ENCODE results near the gene SLC25A26.

- TF ChIP-seq, protein P1, sequence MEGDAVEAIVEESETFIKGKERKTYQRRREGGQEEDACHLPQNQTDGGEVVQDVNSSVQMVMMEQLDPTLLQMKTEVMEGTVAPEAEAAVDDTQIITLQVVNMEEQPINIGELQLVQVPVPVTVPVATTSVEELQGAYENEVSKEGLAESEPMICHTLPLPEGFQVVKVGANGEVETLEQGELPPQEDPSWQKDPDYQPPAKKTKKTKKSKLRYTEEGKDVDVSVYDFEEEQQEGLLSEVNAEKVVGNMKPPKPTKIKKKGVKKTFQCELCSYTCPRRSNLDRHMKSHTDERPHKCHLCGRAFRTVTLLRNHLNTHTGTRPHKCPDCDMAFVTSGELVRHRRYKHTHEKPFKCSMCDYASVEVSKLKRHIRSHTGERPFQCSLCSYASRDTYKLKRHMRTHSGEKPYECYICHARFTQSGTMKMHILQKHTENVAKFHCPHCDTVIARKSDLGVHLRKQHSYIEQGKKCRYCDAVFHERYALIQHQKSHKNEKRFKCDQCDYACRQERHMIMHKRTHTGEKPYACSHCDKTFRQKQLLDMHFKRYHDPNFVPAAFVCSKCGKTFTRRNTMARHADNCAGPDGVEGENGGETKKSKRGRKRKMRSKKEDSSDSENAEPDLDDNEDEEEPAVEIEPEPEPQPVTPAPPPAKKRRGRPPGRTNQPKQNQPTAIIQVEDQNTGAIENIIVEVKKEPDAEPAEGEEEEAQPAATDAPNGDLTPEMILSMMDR (IDR thresholded peaks at IDR 0.05), result no peak
- TF ChIP-seq EP300 (IDR thresholded peaks at IDR 0.05), result no peak
These were observed 735 bp upstream of the SLC25A26 start for GRCh38 chr3:66220066-66220465.

Measured in gastroesophageal sphincter (tissue), 3 donors.